HCT116 (cell line): ENCODE measurements around the gene CCDC146.

Experiments used
- CEBPB ChIP-seq: IDR thresholded peaks from 2 replicates; pipeline ENCODE4 v1.6.1; 2012; ENCODE audit warnings: low read depth
- CTCF ChIP-seq, 3 experiments: fragments of 200-600 bp in 1 of 3; sonication (generic) in 1 of 3; IDR thresholded peaks in 2 of 3; conservative IDR thresholded peaks in 1 of 3; 2 replicates each; pipeline ENCODE4 v1.5.1; 2012 to 2017; ENCODE audit warnings: low read depth in 2 of 3, low read length in 2 of 3, antibody characterized with exemption in 1 of 3, borderline replicate concordance in 1 of 3, control low read depth in 1 of 3, mild to moderate bottlenecking in 1 of 3, mixed read lengths in 1 of 3, mixed run types in 1 of 3, moderate library complexity in 1 of 3; ENCODE audit not compliant: insufficient read depth in 1 of 3
- EGR1 ChIP-seq: IDR thresholded peaks from 2 replicates; pipeline ENCODE4 v1.6.1; 2012; ENCODE audit warnings: low read depth
- EZH2 ChIP-seq: fragments of 200-600 bp; sonication (generic); IDR thresholded peaks from 2 replicates; pipeline ENCODE4 v1.6.1; 2017; ENCODE audit warnings: antibody characterized with exemption, mixed run types
- FOSL1 ChIP-seq: IDR thresholded peaks from 2 replicates; pipeline ENCODE4 v1.6.1; 2012; ENCODE audit warnings: low read depth
- POLR2A ChIP-seq: IDR thresholded peaks from 2 replicates; pipeline ENCODE4 v1.7.0; 2011; ENCODE audit warnings: borderline replicate concordance; ENCODE audit not compliant: insufficient read depth, insufficient read length; ENCODE audit errors: extremely low read depth
- POLR2AphosphoS5 ChIP-seq: IDR thresholded peaks from 2 replicates; pipeline ENCODE4 v1.6.1; 2011; ENCODE audit warnings: mild to moderate bottlenecking, low read depth, low read length, moderate library complexity
- RAD21 ChIP-seq: IDR thresholded peaks from 2 replicates; pipeline ENCODE4 v1.6.1; 2012; ENCODE audit warnings: low read depth, mild to moderate bottlenecking
- SRF ChIP-seq: IDR thresholded peaks from 2 replicates; pipeline ENCODE4 v1.6.1; 2012; ENCODE audit warnings: low read depth
- YY1 ChIP-seq: IDR thresholded peaks from 2 replicates; pipeline ENCODE4 v1.6.1; 2011; ENCODE audit warnings: low read length, low read depth, moderate library complexity, mild to moderate bottlenecking; ENCODE audit not compliant: insufficient replicate concordance; ENCODE audit errors: extremely low read depth

GRCh38 chr7:77313876-77314480 lies 191.6 kb downstream of the CCDC146 start:
- no peak for TF ChIP-seq CTCF (IDR thresholded peaks at IDR 0.05 in 2 of 3, conservative IDR thresholded peaks at IDR 0.05 in 1 of 3; ENCODE audit: borderline replicate concordance in 1 of 3, insufficient read depth in 1 of 3, low read depth in 2 of 3, low read length in 2 of 3)
- no peak for TF ChIP-seq POLR2AphosphoS5
- TF ChIP-seq POLR2A: no peak
- TF ChIP-seq EGR1: no peak
- TF ChIP-seq RAD21: no peak
- no peak for TF ChIP-seq CEBPB
- TF ChIP-seq FOSL1: no peak
- no peak for TF ChIP-seq SRF
- no peak for TF ChIP-seq EZH2
- no peak for TF ChIP-seq YY1
